ENCODE results near the gene NUBPL. TPM values are rescaled to one million over a fixed set of nuclear protein-coding genes. Genes with fewer than 3 reads are reported as not detected.
A peak's percentile ranks its signal among the peaks of the same experiment; 100 is the strongest.

Gene NUBPL
- 1 to 10 TPM; 5.8 to 9.4 TPM for total RNA-seq

- peak; percentile 98 for DNase-seq
- Mint-ChIP-seq H3K4me1 (peaks cover 11% of the 10 kb centered on the region), H3K27me3 (peaks cover 9% of the 10 kb centered on the region), H3K36me3 (no peaks in the 10 kb centered on the region), H3K27ac (peak within 1 kb of the TSS; percentile 94), H3K9me3 (peaks cover 2% of the 10 kb centered on the region), H3K4me3 (peak within 1 kb of the TSS; percentile 88)
- peak; percentile 96 for ATAC-seq (ENCODE audit: low read depth)
- POLR2A ChIA-PET: interaction anchor here (0.7 to 1.4 kb wide), 2 partner anchors 104 to 194 kb away, joined by 3 read pairs; no protein-coding TSS in a partner anchor
Measured at GRCh38 chr14:31561155-31561846, at the start of gene NUBPL. Gene NUBPL, plus strand, starts transcription at chr14:31561404. Its CDS starts 36 bp downstream, at chr14:31561440.

GRCh38 chr14:31527087-31527486, 34.1 kb upstream of the NUBPL start:
- POLR2A ChIA-PET: no interaction called here
- H3K4me3 Mint-ChIP-seq: no peak overlapping the region
- H3K4me1 Mint-ChIP-seq: no peaks in the 10 kb centered on the region
- no peak for ATAC-seq (ENCODE audit: low read depth)
- no peak overlapping the region for H3K27ac Mint-ChIP-seq
- DNase-seq: no peak
- H3K9me3 Mint-ChIP-seq: no peaks in the 10 kb centered on the region
- H3K27me3 Mint-ChIP-seq: peaks cover 6% of the 10 kb centered on the region
- no peaks in the 10 kb centered on the region for H3K36me3 Mint-ChIP-seq

DNA sequence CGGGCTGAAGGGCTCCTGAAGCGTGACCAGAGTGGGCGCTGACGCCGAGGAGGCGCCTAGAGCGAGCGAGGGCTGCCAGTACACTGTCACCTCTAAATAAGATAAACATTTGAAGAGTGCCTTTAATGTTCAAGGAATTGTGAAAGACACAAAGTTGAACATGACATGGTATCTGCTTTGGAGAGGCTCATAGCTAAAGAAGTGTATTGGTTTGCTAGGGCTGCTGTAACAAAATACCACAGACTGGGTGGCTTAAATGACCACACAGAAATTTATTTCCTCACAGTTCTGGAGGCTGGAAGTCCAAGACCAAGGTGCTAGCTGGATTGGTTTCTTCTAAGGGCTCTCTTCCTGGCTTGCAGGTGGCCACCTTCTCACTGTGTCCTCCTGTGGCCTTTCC, 33.7 kb upstream of the NUBPL start:
- Mint-ChIP-seq H3K4me3 (no peak overlapping the region), H3K36me3 (no peaks in the 10 kb centered on the region), H3K27ac (no peak overlapping the region), H3K4me1 (no peaks in the 10 kb centered on the region), H3K27me3 (peaks cover 6% of the 10 kb centered on the region), H3K9me3 (no peaks in the 10 kb centered on the region)
- no peak for ATAC-seq (ENCODE audit: low read depth)
- POLR2A ChIA-PET: no interaction called here
- DNase-seq: no peak

DNA sequence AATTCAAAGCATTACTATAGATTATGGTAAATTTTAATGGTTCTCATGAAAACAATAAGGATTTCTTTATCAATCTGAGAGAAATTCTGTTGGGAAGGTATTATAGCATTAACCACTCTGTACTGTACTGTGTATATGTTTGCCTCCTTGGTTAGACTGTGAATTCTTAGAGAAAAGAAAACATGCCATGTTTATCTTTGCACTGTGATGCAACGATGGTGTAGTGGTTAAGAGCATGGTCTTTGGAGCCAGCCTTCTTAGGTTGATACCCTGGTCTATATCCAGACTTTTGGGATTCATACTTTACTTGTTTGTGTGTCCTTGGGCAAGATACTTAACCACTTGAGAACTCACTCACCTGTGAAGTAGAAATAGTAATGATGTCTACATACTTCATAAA, 32.2 kb upstream of the NUBPL start:
- H3K4me1 Mint-ChIP-seq: no peaks in the 10 kb centered on the region
- no peak overlapping the region for H3K4me3 Mint-ChIP-seq
- H3K36me3 Mint-ChIP-seq: no peaks in the 10 kb centered on the region
- POLR2A ChIA-PET: no interaction called here
- ATAC-seq (ENCODE audit: low read depth) (no peak), DNase-seq (no peak)
- no peaks in the 10 kb centered on the region for H3K9me3 Mint-ChIP-seq
- peaks cover 9% of the 10 kb centered on the region for H3K27me3 Mint-ChIP-seq
- H3K27ac Mint-ChIP-seq: no peak overlapping the region

DNA sequence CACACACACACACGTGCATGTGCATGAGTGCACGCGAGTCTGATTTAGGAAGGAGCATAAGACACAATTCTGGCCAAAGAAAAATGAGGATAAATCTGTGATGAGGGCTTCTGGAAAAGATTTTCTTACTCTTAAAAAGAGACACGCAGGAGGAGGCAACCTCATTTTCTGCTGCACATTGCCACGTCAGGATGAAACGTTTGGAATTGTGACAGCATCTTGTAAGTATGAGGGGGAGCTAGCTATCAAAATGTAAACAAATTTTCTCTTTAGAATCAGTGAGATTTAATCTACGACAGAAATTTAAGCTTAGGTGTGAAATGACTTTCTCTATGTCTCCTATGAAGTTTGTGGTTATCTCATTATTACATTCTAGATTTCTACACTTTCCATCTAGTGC, 31.1 kb upstream of the NUBPL start:
- POLR2A ChIA-PET: no interaction called here
- no peaks in the 10 kb centered on the region for H3K9me3 Mint-ChIP-seq

GRCh38 chr14:31536201-31536960, 24.8 kb upstream of the NUBPL start:
- Mint-ChIP-seq H3K4me3 (no peak overlapping the region), H3K4me1 (no peaks in the 10 kb centered on the region), H3K36me3 (no peaks in the 10 kb centered on the region), H3K27ac (no peak overlapping the region), H3K27me3 (peaks cover 17% of the 10 kb centered on the region), H3K9me3 (no peaks in the 10 kb centered on the region)
- DNase-seq (no peak), ATAC-seq (ENCODE audit: low read depth) (no peak)
- POLR2A ChIA-PET: no interaction called here

More for the DNA sequence above, 31.1 kb upstream of the NUBPL start:
- no peak overlapping the region for H3K4me3 Mint-ChIP-seq
- no peak for ATAC-seq (ENCODE audit: low read depth)
- no peaks in the 10 kb centered on the region for H3K36me3 Mint-ChIP-seq
- H3K27ac Mint-ChIP-seq: no peak overlapping the region
- H3K4me1 Mint-ChIP-seq: no peaks in the 10 kb centered on the region
- peaks cover 13% of the 10 kb centered on the region for H3K27me3 Mint-ChIP-seq
- DNase-seq: no peak

DNA sequence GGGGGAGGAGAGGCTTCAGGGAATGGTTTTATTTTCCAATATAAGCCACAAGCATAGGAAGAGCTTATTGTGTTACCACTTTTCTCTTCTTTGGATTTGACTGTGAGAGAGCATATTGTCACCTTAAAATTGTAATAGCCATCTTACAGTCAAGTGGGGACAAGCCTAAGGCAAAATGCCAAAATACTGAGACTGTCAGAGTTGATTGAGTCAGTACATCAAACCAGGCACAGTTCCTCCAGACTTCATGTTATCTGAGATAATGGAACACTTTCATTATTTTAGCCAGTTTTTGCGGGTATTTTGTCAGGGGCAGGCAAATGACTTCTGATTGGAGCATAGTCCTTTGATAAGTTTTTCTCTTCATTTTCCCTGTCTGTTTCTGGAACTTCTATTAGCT, 19.5 kb upstream of the NUBPL start:
- H3K36me3 Mint-ChIP-seq: no peaks in the 10 kb centered on the region
- peaks cover 8% of the 10 kb centered on the region for H3K27me3 Mint-ChIP-seq
- POLR2A ChIA-PET: no interaction called here
- no peak overlapping the region for H3K4me3 Mint-ChIP-seq
- ATAC-seq (ENCODE audit: low read depth) (no peak), DNase-seq (no peak)
- no peaks in the 10 kb centered on the region for H3K9me3 Mint-ChIP-seq
- no peak overlapping the region for H3K27ac Mint-ChIP-seq
- no peaks in the 10 kb centered on the region for H3K4me1 Mint-ChIP-seq

GRCh38 chr14:31543969-31544799, 17.0 kb upstream of the NUBPL start:
- H3K4me3 Mint-ChIP-seq: no peak overlapping the region
- H3K27me3 Mint-ChIP-seq: peaks cover 10% of the 10 kb centered on the region
- no peaks in the 10 kb centered on the region for H3K4me1 Mint-ChIP-seq
- H3K9me3 Mint-ChIP-seq: no peaks in the 10 kb centered on the region
- DNase-seq (no peak), ATAC-seq (ENCODE audit: low read depth) (no peak)
- no peaks in the 10 kb centered on the region for H3K36me3 Mint-ChIP-seq
- no peak overlapping the region for H3K27ac Mint-ChIP-seq
- POLR2A ChIA-PET: no interaction called here

GRCh38 chr14:31544816-31545215, 16.4 kb upstream of the NUBPL start:
- no peaks in the 10 kb centered on the region for H3K36me3 Mint-ChIP-seq
- ATAC-seq (ENCODE audit: low read depth) (no peak), DNase-seq (no peak)
- no peak overlapping the region for H3K27ac Mint-ChIP-seq
- H3K27me3 Mint-ChIP-seq: peaks cover 14% of the 10 kb centered on the region
- POLR2A ChIA-PET: no interaction called here
- no peaks in the 10 kb centered on the region for H3K9me3 Mint-ChIP-seq
- no peak overlapping the region for H3K4me3 Mint-ChIP-seq
- no peaks in the 10 kb centered on the region for H3K4me1 Mint-ChIP-seq

DNA sequence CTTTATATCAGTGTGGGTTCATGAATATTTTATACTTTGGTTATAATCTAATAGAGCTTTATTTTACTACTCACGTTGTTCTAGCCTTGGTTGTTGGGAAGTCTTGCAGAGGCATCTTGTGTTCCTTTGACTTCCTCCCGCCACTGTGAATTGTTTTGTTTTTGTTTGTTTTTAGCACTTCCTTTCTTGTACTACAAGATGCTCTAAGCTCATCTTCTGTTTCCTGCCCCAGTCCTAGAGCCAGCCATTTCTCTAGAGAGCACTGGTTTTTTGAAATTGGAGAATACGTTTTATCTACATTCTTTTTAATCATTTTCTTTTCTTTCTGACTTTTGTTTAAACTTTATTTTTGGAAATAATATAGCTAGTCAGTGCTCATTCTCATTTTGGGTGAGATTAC, 15.9 kb upstream of the NUBPL start:
- H3K4me1 Mint-ChIP-seq: no peaks in the 10 kb centered on the region
- ATAC-seq (ENCODE audit: low read depth): no peak
- no peak for DNase-seq
- H3K9me3 Mint-ChIP-seq: no peaks in the 10 kb centered on the region
- no peak overlapping the region for H3K27ac Mint-ChIP-seq
- POLR2A ChIA-PET: no interaction called here
- no peak overlapping the region for H3K4me3 Mint-ChIP-seq
- H3K27me3 Mint-ChIP-seq: peaks cover 17% of the 10 kb centered on the region
- no peaks in the 10 kb centered on the region for H3K36me3 Mint-ChIP-seq

DNA sequence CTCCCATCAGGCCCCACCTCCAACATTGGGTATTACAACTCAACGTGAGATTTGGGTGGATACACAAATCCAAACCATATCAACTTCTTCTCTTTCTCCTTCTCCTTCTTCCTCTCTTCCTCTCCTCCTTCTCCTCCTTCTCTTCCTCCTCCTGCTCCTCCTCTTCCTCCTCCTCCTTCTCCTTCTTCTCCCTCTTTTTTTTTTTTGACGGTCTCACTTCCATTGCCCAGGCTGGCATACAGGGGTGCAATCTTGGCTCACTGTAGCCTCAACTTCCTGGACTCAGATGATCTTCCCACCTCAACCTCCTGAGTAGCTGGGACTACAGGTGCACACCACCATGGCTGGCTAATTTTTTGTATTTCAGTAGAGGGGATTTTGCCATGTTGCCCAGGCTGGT, 11.4 kb upstream of the NUBPL start:
- POLR2A ChIA-PET: no interaction called here
- DNase-seq (no peak), ATAC-seq (ENCODE audit: low read depth) (no peak)
- Mint-ChIP-seq H3K27ac (no peak overlapping the region), H3K9me3 (no peaks in the 10 kb centered on the region), H3K27me3 (peaks cover 26% of the 10 kb centered on the region), H3K4me3 (no peak overlapping the region), H3K4me1 (no peaks in the 10 kb centered on the region), H3K36me3 (no peaks in the 10 kb centered on the region)

DNA sequence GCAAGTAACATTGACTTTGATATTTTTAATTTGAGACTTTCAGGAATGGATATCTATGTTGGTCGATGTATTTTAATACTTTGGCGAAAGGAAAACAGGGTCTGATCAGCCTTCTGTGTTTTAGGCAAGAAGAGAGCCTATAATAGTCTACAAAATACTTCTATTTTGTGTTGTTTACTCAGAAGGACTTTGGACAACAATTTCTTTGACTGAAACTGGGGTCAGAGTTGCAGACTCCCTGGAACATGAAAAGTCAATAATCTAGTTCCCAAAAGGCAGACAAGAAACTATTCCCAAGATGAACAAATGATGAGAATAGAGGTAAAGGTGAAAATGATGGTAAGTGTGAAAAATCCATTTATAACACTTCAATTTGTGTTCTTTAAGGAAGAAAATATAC, 10.6 kb upstream of the NUBPL start:
- ATAC-seq (ENCODE audit: low read depth) (no peak), DNase-seq (no peak)
- Mint-ChIP-seq H3K4me1 (no peaks in the 10 kb centered on the region), H3K36me3 (no peaks in the 10 kb centered on the region), H3K27ac (no peak overlapping the region), H3K9me3 (no peaks in the 10 kb centered on the region), H3K4me3 (no peak overlapping the region), H3K27me3 (peaks cover 22% of the 10 kb centered on the region)
- POLR2A ChIA-PET: no interaction called here

DNA sequence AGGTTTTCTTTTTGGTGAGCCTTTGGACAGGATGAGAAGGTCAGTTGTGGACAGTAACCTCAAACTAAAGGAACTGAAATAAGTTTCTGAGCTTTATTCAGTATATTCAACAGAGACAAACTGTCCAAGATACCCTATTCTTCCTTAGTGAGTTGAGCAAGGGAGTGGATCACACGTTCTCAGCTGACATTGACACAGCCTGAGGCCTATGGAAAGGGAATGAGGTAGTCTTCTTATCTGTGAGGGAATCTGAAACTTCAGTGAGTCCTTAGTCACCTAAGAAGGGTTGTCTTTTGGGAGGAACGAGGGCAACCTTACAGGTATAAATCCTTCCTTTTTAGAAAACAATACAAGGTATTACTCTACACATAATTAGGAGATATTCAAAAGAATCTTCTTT, 5.0 kb upstream of the NUBPL start:
- peaks cover 25% of the 10 kb centered on the region for H3K27me3 Mint-ChIP-seq
- ATAC-seq (ENCODE audit: low read depth) (no peak), DNase-seq (no peak)
- no peaks in the 10 kb centered on the region for H3K36me3 Mint-ChIP-seq
- peaks cover 2% of the 10 kb centered on the region for H3K9me3 Mint-ChIP-seq
- no peak overlapping the region for H3K27ac Mint-ChIP-seq
- no peaks in the 10 kb centered on the region for H3K4me1 Mint-ChIP-seq
- H3K4me3 Mint-ChIP-seq: no peak overlapping the region
- POLR2A ChIA-PET: no interaction called here

All from activated naive CD8-positive, alpha-beta T cell treated with anti-CD3 and anti-CD28 coated beads, Interleukin-2, amount 10 ng/mL, durations not matched to agents 7 days and 5 days (primary cell).